ENCODE results near the gene ADAM11. TPM values are rescaled to one million over a fixed set of nuclear protein-coding genes. Genes with fewer than 3 reads are reported as not detected.

The ADAM11 gene
- total and polyA plus RNA-seq, 2 of the 13 experiments (the other 11 are each of a cell fraction or from before 2014, with no cell fraction given): 0.38 to 0.91 TPM

- TF ChIP-seq NONO (IDR thresholded peaks at IDR 0.05) (no peak), NONO (CRISPR knock-in tag; conservative IDR thresholded peaks at IDR 0.05) (peak; percentile 70), ZNF776 (CRISPR knock-in tag; IDR thresholded peaks at IDR 0.05) (0 out of 2 replicates have a peak, but pooled peaks have one; percentile 34), NCOA1 (CRISPR knock-in tag; IDR thresholded peaks at IDR 0.05) (peak; percentile 79; the same call in 1 of the 2 replicates), SPEN (CRISPR knock-in tag; IDR thresholded peaks at IDR 0.05; ENCODE audit: low read depth) (no peak), CTCF (CRISPR knock-in tag; IDR thresholded peaks at IDR 0.05) (peak; percentile 29), RFXANK (CRISPR knock-in tag; IDR thresholded peaks at IDR 0.05) (no peak), ZNF124 (CRISPR knock-in tag; IDR thresholded peaks at IDR 0.05) (no peak), ARID4A (CRISPR knock-in tag; IDR thresholded peaks at IDR 0.05; ENCODE audit: borderline replicate concordance) (peak; percentile 64; the same call in 1 of the 2 replicates), ZSCAN9 (CRISPR knock-in tag; IDR thresholded peaks at IDR 0.05; ENCODE audit: borderline replicate concordance) (no peak), HNRNPLL (IDR thresholded peaks at IDR 0.05; ENCODE audit: low read depth, low read length, poor library complexity, severe bottlenecking) (no peak), ARID5B (CRISPR knock-in tag; IDR thresholded peaks at IDR 0.05) (peak; percentile 62), NFE2L2 (IDR thresholded peaks at IDR 0.05; ENCODE audit: low read length) (no peak)
- TF ChIP-seq, protein P1, sequence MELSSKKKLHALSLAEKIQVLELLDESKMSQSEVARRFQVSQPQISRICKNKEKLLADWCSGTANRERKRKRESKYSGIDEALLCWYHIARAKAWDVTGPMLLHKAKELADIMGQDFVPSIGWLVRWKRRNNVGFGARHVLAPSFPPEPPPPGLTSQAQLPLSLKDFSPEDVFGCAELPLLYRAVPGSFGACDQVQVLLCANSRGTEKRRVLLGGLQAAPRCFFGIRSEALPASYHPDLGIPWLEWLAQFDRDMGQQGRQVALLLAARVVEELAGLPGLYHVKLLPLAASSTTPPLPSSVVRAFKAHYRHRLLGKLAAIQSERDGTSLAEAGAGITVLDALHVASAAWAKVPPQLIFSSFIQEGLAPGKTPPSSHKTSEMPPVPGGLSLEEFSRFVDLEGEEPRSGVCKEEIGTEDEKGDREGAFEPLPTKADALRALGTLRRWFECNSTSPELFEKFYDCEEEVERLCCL (CRISPR knock-in tag; IDR thresholded peaks at IDR 0.05; ENCODE audit: borderline replicate concordance): no peak
- TF ChIP-seq, protein P2, sequence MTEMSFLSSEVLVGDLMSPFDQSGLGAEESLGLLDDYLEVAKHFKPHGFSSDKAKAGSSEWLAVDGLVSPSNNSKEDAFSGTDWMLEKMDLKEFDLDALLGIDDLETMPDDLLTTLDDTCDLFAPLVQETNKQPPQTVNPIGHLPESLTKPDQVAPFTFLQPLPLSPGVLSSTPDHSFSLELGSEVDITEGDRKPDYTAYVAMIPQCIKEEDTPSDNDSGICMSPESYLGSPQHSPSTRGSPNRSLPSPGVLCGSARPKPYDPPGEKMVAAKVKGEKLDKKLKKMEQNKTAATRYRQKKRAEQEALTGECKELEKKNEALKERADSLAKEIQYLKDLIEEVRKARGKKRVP (CRISPR knock-in tag; IDR thresholded peaks at IDR 0.05): peak in 1 of 2 experiments; percentile 78; a peak in 2 of 4 replicates
- TF ChIP-seq, protein P3, sequence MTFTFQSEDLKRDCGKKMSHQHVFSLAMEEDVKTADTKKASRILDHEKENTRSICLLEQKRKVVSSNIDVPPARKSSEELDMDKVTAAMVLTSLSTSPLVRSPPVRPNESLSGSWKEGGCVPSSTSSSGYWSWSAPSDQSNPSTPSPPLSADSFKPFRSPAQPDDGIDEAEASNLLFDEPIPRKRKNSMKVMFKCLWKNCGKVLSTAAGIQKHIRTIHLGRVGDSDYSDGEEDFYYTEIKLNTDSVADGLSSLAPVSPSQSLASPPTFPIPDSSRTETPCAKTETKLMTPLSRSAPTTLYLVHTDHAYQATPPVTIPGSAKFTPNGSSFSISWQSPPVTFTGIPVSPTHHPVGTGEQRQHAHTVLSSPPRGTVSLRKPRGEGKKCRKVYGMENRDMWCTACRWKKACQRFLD (CRISPR knock-in tag; IDR thresholded peaks at IDR 0.05; ENCODE audit: borderline replicate concordance): no peak
These were observed 10.9 kb downstream of the ADAM11 start (continued) for GRCh38 chr17:44769647-44770084.
